NCI-H1048 (cell line): ENCODE measurements around the gene MEIOB.
"Not testable (repeated sequence)": the region's sequence is repeated elsewhere in the genome, so short reads cannot be mapped to it uniquely, and the experiment has no call there.

Experiments
- DNase-seq: peaks from one replicate; lab custom pipeline; 2025; lab: John Stamatoyannopoulos, UW

Gene MEIOB, protein sequence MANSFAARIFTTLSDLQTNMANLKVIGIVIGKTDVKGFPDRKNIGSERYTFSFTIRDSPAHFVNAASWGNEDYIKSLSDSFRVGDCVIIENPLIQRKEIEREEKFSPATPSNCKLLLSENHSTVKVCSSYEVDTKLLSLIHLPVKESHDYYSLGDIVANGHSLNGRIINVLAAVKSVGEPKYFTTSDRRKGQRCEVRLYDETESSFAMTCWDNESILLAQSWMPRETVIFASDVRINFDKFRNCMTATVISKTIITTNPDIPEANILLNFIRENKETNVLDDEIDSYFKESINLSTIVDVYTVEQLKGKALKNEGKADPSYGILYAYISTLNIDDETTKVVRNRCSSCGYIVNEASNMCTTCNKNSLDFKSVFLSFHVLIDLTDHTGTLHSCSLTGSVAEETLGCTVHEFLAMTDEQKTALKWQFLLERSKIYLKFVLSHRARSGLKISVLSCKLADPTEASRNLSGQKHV

DNA sequence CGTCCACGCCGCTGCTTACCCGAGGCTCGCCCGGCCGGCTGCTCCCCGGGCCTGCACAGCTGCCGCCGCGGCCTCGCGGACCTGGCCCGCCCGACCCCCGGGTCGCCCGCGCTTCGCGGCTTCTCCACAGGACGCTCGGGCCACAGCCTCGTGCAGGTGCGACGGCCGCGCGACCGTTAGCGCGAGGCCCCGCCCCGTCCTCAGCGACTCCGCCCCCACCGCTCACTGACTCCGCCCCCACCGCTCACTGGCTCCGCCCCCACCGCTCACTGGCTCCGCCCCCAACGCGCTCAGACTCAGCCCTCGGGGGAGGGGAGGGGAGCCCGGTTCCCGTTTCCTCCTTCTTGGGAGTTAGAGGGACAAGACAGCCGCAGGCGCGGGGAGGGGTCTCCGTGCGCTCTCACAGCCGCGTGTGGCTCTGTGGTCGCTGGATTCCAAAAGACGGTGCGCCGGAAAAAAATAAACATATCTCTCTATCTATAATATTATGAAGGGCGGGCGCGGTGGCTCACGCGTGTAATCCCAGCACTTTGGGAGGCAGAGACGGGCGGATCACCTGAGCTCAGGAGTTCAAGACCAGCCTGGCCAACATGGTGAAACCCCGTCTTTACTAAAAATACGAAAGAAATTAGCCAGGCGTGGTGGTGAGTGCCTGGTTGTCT is at the start of gene MEIOB:
MEIOB (minus strand) TSS at position 191 of the 662 bp plus-strand sequence. CDS start 3,989 bp downstream, outside the sequence.
- DNase-seq = no peak

DNA sequence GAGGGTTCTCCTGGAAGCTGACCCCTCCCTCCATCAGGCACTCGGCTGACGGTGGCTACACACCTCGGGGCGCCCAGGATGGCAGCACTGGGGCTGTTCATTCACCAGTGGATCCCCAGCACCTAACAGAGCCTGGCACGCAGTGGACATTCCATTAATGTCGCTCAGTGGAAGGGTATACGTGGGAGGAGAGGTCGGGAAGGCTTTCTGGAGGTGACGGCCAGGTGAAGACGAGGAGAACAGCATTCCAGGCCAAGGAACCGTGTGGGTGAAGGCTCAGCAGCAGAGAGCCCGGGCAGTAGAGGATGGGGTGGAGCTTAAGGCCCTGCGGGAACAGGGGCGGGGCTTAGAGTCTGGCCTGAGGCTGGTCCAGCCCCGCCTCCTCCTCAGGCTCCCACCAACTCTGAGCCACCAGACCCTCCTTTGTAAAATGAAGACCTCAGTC is 48.8 kb upstream of the MEIOB start:
- no peak for DNase-seq

DNA sequence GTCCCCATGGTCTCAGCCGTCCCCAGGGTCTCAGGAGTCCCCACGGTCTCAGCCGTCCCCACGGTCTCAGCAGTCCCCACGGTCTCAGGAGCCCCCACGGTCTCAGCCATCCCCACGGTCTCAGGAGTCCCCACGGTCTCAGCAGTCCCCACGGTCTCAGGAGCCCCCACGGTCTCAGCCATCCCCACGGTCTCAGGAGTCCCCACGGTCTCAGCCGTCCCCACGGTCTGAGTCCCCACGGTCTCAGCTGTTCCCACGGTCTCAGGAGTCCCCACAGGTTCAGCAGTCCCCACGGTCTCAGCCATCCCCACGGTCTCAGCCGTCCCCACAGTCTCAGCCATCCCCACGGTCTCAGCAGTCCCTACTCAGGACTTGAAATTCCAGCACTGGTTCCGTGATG is 48.2 kb upstream of the MEIOB start:
- not testable (repeated sequence) for DNase-seq

DNA sequence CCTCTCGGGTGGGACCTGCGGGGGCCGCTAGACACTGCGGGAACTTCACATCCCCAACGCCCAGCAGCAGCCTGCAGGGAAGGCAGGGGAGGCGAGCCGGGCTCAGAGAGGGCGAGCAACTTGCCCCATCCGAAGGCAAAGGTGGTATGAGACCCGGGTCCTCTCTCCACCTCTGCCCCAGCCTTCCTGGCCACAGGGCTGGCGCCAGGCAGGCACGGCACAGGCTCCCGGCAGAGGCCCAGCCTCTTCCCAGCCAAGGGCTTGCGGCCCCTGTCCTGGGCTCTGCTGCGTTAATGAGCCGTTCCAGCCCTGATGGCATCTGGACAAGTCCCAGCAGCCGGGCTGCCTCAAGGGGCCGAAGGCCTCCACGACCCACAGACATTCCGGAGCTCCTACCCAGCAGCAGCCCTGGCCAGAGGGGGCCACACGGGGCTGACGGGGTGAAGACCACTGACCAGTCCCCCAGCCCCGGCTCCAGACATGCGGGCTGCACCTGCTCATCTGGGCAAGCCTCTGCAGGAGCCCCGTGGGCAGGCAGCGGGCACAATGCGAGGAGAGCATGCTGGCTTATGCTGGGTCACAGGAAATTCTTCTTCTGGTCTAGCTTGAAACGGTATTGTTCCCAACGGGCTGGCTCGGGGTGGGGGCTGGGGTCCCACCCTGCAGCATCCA is 47.5 kb upstream of the MEIOB start:
- DNase-seq = no peak

DNA sequence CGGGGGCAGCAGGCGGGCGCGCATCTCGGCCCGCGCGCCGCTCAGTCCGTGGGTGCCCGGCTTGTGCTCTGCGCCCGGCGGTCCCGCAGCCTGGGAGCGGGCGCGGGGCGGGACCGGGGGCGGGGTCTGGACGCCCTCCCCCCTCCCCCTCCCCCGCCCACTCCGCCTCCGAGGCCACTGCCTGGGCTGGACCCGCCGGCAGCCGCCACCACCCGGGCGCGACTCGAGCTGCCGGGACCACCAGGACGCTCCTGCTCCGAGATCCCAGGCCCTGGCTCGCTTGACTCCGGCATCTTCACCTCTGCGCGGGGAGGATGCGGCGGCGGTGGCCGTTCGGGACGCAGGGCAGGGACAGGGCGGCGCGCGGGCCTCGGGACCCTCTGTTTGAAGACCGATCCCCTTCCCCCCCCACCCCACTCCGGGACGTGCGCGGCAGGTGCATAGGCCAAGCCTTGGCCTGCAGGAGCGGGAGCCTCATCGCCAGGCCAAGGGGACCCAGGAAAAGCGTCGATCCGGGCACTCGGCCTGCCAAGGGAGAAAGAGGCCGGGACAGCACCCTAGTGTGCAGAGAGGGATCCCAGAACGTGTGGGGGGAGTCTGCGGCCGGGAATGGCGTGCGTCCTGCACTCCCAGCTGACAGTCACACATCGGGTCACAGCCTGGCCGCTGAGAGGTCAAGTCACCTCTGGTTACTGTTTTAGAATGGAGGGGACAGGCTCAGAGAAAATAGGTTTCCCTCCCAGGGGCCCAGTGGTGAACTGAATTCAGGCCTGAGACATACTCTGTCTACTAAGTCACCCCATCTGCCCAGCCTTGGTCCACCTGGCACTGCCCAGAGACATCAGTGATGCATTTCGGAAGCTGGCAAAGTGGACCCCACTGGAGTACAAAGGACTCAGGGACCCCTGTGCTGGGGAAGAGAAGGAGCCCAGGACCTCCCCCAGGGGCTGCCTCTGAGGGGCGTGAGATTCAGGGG is 46.7 kb upstream of the MEIOB start, which contains the start of gene HS3ST6:
HS3ST6 (minus strand) TSS at position 65 of the 976 bp plus-strand sequence. CDS start 92 bp downstream, outside the sequence.
- DNase-seq = no peak

DNA sequence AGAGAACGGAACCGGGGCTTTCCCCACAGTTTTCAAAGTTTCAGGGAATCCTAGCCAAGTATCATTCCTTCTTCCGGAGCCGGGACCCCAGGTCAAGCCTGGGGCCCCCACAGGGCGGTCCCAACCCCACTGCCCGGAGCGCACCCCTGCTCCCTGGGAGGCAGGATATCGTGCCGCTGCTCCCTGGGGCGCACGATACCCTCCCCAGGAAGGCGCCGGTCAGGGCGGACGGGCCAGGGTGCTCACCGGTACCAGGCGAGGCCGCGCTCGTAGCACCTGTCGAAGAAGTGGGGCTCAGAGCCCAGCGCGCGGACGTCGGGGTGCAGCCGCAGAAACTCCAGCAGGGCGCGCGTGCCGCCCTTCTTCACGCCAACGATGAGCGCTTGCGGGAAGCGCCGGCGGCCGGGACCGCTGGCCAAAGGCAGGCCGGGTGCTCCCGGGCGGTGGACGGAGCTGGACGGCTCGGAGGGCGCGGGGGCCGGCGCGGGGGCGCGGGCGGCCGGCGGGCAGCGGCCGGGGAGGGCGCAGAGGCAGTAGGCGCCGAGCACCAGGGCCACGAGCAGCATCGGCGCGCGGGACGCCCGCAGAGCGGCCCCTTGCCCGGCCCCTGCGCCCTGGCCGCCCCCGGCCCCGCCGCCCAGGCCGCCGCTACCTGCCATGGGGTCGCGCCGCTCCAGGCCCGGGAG is 45.8 kb upstream of the MEIOB start:
- DNase-seq = no peak

DNA sequence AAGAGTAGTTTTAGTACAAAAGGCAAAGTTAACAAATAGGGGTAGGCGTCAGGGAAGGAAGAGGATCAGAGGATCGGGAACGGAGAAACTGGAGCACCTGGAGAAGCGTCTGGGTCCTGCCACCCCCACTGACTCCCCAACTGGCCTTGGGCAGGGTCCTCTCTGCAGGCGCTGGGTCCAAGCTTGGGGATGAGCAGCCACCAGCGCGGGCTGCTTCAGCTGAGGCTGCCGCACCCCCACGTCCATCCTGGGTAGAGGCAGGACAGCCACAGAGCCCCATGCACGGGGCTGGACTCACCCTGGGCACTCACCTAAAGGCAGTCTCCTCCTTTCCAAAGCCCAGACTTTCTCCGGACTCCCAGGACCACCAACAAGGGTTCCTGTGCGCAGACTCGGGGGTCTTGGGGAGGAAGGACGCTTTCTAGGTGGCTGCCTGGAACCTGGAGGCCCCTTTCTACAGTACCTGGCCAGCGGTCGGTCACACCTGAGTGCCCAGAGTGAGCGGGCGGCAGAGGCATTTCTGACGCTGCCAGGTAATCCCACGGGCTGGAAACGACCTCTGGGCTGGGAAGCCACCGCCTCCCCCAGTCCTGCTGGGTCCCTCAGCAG is 45.2 kb upstream of the MEIOB start:
- no peak for DNase-seq

DNA sequence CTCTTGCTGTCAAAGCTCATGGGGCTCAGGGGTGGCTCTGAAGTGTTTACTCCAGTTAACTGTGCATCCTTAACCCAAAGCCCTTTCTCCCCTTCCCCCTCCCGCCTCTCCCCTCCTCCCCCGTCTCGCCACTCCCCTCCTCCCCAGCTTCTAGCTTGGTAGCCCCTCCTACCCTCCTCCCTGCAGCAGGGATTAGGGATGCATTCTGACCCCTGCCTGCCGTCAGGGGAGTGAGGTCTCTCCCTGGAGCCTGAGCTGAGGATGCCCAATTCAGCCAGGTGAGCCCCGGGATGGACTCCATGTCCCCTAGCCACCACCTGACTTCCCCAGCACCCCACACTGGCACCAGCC is 44.7 kb upstream of the MEIOB start:
- no peak for DNase-seq

DNA sequence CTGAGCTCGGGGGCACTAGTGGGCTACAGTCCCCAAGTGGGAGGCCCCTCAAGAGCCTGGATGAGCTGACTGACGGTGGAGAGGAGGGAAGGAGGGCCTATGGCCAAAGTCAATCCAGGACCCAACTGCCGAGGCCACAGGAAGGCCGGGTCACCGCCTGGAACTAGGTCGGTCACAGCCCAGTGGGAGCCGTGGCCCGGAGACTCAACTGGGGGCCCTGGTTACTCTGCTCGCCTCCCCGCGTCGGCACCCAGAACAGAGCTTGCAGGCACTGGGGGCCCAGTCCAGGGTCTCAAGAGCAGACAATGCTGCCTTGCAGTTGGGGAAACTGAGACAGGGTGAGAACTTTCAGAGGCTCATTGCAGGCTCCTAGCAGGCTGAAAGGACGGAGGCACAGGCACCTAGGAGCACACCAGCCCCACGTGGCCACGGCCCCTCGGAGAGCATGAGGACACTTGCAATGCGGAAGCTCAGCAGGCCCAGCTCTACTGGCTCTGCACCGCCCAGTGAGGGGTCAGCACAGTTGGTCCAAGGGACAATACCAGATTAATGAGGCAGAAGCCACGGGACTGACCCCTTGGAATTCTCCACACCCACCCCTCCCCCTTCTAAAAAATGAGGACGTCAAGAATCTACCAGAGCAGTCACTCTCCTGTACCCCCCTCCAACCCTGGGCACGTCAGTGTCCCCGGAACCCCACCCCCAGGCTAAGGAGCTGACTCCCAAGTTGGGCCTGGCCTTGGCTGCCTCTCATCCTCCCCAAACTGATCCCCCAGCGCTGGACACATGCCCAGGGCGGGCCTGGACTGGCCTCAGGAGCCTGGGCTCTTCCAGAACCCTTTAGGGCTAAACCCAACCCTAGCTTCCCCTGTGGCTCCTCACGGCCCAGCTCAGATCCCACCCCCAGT is 44.0 kb upstream of the MEIOB start:
- DNase-seq = no peak

DNA sequence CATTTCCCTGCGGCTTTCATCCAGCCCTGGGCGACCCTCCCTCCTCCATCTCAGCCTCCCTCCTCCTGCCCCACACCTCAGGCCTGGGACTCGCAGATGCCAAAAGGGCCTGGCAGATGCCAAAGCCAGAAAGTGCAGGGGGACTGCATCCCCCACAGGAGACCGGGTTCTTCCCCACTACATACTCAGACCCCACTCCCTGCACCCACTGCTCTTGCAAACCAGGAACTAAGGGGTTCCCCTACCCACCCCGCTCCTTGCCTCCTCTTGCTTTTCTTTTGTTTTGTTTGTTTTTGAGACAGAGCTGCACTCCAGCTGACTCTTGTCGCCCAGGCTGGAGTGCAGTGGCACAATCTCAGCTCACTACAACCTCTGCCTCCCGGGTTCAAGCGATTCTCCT is 43.0 kb upstream of the MEIOB start:
- no peak for DNase-seq

DNA sequence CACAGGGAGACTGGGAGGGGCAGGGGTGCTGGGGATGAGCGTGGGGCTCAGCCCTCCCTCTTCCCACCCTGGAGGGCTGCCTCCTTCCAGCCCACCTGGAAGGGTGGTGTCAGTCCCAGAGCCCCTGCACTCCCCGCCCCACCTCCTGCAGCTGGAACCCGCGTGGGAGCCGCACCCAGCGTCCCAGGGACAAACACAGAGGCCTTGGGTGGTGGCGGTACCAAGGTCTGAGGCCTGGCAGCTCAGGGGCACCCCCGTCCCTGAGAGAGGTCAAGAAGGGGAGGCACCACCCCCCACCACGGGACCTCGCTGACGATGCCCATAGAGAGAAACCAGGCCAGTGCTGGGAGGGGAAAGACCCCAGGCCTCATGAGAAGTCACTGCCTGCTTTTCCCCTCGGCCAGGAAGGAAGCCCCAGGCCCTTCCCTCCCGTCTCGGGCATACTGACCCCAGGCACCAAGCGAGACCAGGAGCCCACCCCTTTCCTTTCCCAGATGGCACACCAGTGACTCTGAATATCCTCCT is 42.2 kb upstream of the MEIOB start:
- DNase-seq = no peak

DNA sequence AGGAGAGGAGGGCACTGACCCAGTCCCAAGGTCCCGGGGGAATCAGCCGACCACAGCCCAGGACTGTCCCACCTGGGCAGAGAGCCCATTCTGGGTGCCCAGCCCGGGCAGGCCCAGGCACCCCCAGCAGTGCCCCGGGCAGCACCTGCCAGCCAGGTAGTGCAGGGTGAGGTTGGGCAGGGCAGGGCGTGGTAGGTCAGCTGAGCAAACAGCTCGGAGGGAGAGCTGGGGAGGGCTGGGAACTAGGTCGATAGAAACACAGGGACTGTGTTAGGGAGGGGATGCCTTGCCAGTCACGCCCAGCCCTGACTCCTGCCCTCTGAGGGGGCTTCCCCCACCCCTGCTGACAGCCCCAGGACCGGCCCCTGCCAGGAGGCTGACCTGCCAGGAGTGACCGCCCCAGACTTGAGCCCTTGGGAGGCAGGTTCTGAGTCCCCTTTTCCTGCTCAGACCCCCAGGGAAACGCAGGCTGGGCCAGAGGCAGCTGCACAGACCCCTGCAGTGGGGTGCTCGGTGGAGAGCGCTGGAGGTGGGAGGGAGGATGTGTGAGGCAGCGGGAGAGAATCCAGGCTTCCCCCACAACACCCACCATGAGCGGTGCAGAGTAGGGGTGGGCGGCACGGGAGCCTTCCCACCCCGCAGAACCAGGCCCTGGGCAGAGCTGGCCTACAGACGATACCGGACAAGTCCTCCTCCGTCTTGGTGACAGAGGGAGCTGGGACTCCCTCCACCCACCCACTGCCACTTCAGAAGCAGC is 41.5 kb upstream of the MEIOB start:
- no peak for DNase-seq

DNA sequence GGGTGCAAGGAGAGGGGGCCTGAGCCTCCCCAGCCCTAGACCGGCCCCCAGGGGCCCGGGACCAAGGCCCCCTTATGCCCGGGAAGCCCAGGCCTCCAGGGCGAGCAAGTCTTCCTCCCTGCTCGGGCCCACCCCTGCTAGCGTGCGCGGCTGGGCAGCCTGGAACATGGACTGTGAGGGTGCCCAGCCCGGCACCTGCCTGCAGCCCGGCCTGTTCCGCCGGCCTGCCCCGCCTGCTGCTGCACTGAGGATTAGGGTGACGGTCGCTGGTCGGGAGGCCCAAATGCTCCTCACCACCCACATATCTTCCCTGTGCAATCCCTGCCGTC is 40.2 kb upstream of the MEIOB start:
- DNase-seq = no peak

DNA sequence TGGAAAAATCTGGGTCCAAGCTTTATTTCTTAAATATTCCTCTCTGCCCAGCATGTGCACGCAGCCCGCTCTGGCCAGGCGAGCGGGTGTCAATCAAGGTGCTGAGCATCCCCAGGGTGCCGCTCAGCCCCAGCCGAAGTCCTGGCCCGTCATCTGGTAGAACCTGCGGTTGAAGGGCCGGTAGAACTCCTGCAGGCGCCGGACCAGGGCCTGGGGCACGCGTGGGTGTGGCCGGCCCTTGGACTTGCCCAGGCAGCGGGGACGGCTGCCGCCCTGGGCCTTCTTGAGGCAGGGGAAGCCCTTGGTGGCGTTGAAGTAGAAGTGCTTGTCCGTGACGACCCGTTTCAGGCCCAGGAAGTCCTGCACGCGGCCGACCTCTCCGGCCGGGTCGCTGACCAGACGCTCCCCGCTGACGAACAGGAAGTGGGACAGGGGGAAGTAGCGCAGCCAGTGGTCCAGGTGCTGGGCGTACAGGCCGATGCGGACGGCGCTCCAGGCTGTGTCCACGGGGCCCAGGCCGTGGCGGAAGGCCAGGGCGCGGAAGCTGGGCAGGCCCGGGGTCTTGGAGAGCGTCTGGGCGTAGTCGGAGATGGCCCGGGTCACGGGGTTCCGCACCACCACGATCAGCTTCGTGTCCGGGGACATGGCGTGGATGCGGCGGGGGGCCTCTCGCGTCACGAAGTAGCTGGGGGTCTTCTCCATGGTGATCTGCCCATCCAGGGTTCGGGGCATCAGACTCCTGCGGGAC is 39.7 kb upstream of the MEIOB start:
- DNase-seq = no peak

DNA sequence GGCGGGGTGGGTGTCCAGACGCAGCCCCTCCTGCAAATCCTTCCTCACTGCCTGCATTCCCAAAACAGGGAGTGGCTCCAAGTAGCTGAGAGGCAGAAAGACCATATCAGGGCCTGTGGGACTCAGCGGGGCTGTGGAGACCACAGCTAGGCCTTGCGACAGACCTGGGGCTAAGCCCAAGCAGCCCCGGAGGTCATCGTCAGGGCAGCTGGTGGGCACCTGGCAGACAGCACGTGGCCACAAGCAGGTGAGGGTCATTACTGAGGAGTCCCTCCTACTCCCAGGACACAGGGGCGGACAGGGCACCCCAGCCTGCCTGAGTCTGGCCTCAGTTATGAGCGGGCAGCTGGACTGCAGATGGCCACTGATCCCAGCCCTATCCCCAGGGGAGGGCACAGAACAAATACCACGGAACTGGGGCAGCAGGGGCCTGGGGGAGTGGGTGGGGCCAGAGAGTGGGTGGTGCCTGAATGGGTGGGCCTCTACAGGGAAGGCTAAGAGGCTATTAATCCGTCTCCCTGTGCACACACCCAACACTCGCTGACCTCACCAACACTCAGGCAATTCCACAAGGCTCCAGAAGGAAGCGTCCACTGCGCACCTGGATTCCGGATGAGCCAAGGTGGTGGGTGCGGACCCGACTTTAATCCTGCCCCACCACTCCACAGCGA is 37.7 kb upstream of the MEIOB start:
- DNase-seq = no peak

DNA sequence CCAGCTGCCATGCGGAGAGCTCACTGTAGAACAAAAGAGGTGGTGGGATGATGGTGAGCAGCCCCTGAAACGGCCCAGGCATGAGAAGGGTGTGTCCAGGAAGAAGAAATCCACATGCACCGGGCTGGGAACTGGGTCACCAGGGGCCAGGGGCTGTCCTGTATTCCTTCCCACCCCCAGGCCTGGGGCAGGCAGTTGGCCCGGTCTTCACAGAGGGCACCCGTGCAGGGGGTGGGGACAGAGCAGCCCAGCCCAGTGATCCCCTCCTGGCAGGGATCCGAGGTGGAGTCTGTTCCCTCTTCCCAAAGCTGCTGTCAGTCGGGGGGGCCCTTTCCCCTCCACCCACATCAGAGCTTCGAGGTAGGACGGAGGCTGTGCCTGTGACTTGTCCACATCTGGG is 37.0 kb upstream of the MEIOB start:
- no peak for DNase-seq

DNA sequence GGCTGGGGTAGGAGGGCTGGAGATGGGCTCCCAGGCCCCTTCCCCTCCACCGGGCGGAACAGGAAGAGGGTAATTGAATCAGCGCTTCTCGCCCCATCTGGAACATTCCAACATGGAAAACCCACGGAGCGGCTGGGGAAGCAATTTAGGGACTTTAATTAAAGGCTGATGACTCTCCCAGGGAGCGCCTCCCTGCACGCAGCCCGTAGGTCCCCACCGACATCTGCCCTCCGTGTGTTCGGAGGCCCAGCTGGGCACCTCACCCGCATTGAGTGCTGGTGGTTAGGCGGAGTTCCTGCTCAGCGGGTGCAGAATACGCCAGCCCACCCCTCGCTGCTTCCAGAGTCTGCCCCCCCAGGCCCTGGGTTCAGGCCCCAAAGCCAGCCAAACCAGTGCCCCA is 36.2 kb upstream of the MEIOB start:
- DNase-seq = no peak
